HL-60 (cell line): ENCODE results near the gene EPSTI1.

Experiments
- CTCF ChIP-seq: IDR thresholded peaks from one replicate; pipeline ENCODE4 v1.5.1; 2011; ENCODE audit warnings: low read length, control low read depth, inconsistent platforms; ENCODE audit not compliant: insufficient read depth
- GABPA ChIP-seq: IDR thresholded peaks from 2 replicates; pipeline ENCODE4 v1.6.1; 2012; ENCODE audit warnings: low read depth
- POLR2AphosphoS5 ChIP-seq: IDR thresholded peaks from 2 replicates; pipeline ENCODE4 v1.6.1; 2012; ENCODE audit warnings: low read depth
- REST ChIP-seq: IDR thresholded peaks from 2 replicates; pipeline ENCODE4 v1.6.1; 2012; ENCODE audit warnings: low read depth; ENCODE audit not compliant: insufficient replicate concordance

DNA sequence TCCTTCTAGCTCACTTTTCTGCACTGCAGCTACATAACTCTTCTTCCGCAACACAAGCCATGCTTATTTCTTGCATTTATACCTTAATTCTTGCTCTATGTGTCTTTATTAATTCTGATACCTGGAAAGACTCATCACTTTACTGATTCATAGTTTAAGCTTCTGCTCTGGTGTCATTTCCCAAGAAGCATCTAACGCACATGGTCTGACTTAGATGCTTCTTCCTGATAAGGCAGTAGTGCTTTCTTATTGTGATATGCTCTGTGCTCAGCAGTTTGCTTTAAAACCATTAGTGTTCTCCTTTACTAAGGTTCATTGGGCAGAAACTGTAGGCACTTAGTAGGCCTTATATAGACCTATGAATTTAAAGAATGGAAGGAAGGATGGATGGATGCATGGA is 66.4 kb downstream of the EPSTI1 start:
- TF ChIP-seq REST (no peak), POLR2AphosphoS5 (no peak), CTCF (no peak), GABPA (no peak)
